ENCODE data around the gene IPO8.

Gene IPO8

DNA sequence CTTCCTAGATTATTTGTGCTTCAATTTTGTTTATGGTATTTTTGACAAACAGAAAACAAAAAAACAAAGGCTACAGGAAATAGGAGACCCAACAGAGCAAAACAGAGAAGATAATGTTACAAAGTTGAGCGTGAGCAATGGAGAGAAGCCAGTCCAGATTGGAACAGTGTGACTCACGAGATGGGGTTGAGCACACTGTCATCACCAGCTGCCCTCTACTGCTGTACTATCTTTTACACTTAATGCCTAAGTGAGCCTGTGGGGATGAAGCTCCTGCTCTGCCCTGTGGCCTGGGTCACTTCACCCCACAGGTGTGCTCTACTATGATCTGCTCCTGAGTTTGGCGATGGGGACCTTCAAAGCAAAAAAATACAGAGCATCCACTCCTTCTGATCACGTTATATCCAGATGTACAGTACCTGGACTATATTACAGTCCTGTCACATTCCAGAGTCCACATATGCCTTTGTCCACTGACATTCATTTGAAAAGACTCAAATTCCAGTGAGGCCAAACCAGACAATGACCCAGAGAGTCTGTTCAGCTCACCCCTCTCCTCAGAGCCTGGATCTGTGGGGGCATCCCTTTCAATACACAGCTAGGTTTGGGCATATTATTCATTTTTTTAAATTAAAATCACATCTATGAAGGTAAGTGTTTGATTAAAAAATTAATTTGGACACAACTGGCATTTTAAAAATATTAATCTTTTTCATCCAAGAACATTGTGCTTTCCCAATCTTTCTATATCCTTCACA, 4.4 kb downstream of the IPO8 start:
- no peak for TF ChIP-seq SUZ12 (IDR thresholded peaks at IDR 0.05)
- TF ChIP-seq TARDBP (IDR thresholded peaks at IDR 0.05): no peak
- TF ChIP-seq ELF4 (IDR thresholded peaks at IDR 0.05): no peak
- no peak for TF ChIP-seq CTBP1 (IDR thresholded peaks at IDR 0.05; ENCODE audit: borderline replicate concordance)
- CTCF ChIA-PET: no interaction called here
- peak; percentile 17 for DNase-seq (ENCODE audit: extremely low spot score)
- POLR2A ChIA-PET: no interaction called here

- ChIA-PET CTCF (no interaction called here), POLR2A (no interaction called here)
- no peak for TF ChIP-seq FOXA1 (IDR thresholded peaks at IDR 0.05)
- no peak for TF ChIP-seq LEF1 (IDR thresholded peaks at IDR 0.05; ENCODE audit: borderline replicate concordance)
- TF ChIP-seq TARDBP (IDR thresholded peaks at IDR 0.05): no peak
- TF ChIP-seq FOXM1 (IDR thresholded peaks at IDR 0.05; ENCODE audit: borderline replicate concordance): no peak
- no peak for TF ChIP-seq ZNF384 (IDR thresholded peaks at IDR 0.05)
- TF ChIP-seq SP1 (IDR thresholded peaks at IDR 0.05): no peak
- no peak for TF ChIP-seq ARNT (IDR thresholded peaks at IDR 0.05)
- no peak for TF ChIP-seq NFRKB (IDR thresholded peaks at IDR 0.05)
- TF ChIP-seq ELF4 (IDR thresholded peaks at IDR 0.05): no peak
- TF ChIP-seq FOXK2 (IDR thresholded peaks at IDR 0.05): no peak
- TF ChIP-seq HDGF (IDR thresholded peaks at IDR 0.05; ENCODE audit: borderline replicate concordance): no peak
- TF ChIP-seq, protein P1, sequence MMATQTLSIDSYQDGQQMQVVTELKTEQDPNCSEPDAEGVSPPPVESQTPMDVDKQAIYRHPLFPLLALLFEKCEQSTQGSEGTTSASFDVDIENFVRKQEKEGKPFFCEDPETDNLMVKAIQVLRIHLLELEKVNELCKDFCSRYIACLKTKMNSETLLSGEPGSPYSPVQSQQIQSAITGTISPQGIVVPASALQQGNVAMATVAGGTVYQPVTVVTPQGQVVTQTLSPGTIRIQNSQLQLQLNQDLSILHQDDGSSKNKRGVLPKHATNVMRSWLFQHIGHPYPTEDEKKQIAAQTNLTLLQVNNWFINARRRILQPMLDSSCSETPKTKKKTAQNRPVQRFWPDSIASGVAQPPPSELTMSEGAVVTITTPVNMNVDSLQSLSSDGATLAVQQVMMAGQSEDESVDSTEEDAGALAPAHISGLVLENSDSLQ (IDR thresholded peaks at IDR 0.05): no peak
- TF ChIP-seq BHLHE40 (IDR thresholded peaks at IDR 0.05; ENCODE audit: borderline replicate concordance): no peak
- no peak for TF ChIP-seq L3MBTL2 (conservative IDR thresholded peaks at IDR 0.05)
- no peak for TF ChIP-seq SUZ12 (IDR thresholded peaks at IDR 0.05)
- no peak for TF ChIP-seq CTBP1 (IDR thresholded peaks at IDR 0.05; ENCODE audit: borderline replicate concordance)
- DNase-seq (ENCODE audit: extremely low spot score): no peak
These were observed 8.2 kb downstream of the IPO8 start for GRCh38 chr12:30687265-30687986.

GRCh38 chr12:30679241-30679640, 16.4 kb downstream of the IPO8 start:
- ChIA-PET POLR2A (no interaction called here), CTCF (no interaction called here)
- no peak for DNase-seq (ENCODE audit: extremely low spot score)
- no peak for TF ChIP-seq FOXM1 (IDR thresholded peaks at IDR 0.05; ENCODE audit: borderline replicate concordance)
- no peak for TF ChIP-seq HDGF (IDR thresholded peaks at IDR 0.05; ENCODE audit: borderline replicate concordance)
- TF ChIP-seq ZNF384 (IDR thresholded peaks at IDR 0.05): no peak
- TF ChIP-seq SUZ12 (IDR thresholded peaks at IDR 0.05): no peak
- TF ChIP-seq ELF4 (IDR thresholded peaks at IDR 0.05): no peak
- no peak for TF ChIP-seq BHLHE40 (IDR thresholded peaks at IDR 0.05; ENCODE audit: borderline replicate concordance)
- TF ChIP-seq LEF1 (IDR thresholded peaks at IDR 0.05; ENCODE audit: borderline replicate concordance): no peak
- TF ChIP-seq SP1 (IDR thresholded peaks at IDR 0.05): no peak
- TF ChIP-seq L3MBTL2 (conservative IDR thresholded peaks at IDR 0.05): no peak
- TF ChIP-seq ARNT (IDR thresholded peaks at IDR 0.05): no peak
- TF ChIP-seq, protein P1 (IDR thresholded peaks at IDR 0.05): no peak
- TF ChIP-seq CTBP1 (IDR thresholded peaks at IDR 0.05; ENCODE audit: borderline replicate concordance): no peak
- no peak for TF ChIP-seq NFRKB (IDR thresholded peaks at IDR 0.05)
- no peak for TF ChIP-seq TARDBP (IDR thresholded peaks at IDR 0.05)
- TF ChIP-seq FOXA1 (IDR thresholded peaks at IDR 0.05): no peak
- TF ChIP-seq FOXK2 (IDR thresholded peaks at IDR 0.05): no peak

DNA sequence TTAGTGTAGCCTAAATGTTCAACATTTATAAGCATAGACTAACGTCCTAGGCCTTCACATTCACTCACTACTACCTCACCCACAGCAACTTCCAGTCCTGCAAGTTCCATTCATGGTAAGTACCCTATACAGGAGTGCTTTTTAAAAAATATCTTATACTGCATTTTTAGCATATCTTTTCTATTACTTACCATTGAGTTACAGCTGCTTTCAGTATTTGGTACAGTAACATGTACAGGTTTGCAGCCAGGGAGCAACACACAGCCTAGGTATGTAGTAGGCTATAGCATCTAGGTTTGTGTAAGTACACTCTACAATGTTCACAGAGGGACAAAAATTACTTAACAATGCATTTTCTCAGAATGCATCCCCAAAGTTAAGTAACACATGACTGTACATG, 17.4 kb downstream of the IPO8 start:
- POLR2A ChIA-PET: no interaction called here

GRCh38 chr12:30661210-30661609, 34.5 kb downstream of the IPO8 start:
- no peak for TF ChIP-seq ELF4 (IDR thresholded peaks at IDR 0.05)
- no peak for TF ChIP-seq FOXK2 (IDR thresholded peaks at IDR 0.05)
- no peak for TF ChIP-seq ZNF384 (IDR thresholded peaks at IDR 0.05)
- TF ChIP-seq L3MBTL2 (conservative IDR thresholded peaks at IDR 0.05): no peak
- TF ChIP-seq FOXM1 (IDR thresholded peaks at IDR 0.05; ENCODE audit: borderline replicate concordance): no peak
- no peak for TF ChIP-seq ARNT (IDR thresholded peaks at IDR 0.05)
- TF ChIP-seq FOXA1 (IDR thresholded peaks at IDR 0.05): no peak
- TF ChIP-seq SP1 (IDR thresholded peaks at IDR 0.05): no peak
- no peak for TF ChIP-seq HDGF (IDR thresholded peaks at IDR 0.05; ENCODE audit: borderline replicate concordance)
- TF ChIP-seq SUZ12 (IDR thresholded peaks at IDR 0.05): no peak
- TF ChIP-seq TARDBP (IDR thresholded peaks at IDR 0.05): no peak
- TF ChIP-seq LEF1 (IDR thresholded peaks at IDR 0.05; ENCODE audit: borderline replicate concordance): no peak
- TF ChIP-seq, protein P1 (IDR thresholded peaks at IDR 0.05): no peak
- no peak for TF ChIP-seq NFRKB (IDR thresholded peaks at IDR 0.05)
- TF ChIP-seq CTBP1 (IDR thresholded peaks at IDR 0.05; ENCODE audit: borderline replicate concordance): no peak
- no peak for TF ChIP-seq BHLHE40 (IDR thresholded peaks at IDR 0.05; ENCODE audit: borderline replicate concordance)
- no peak for DNase-seq (ENCODE audit: extremely low spot score)
- ChIA-PET POLR2A (no interaction called here), CTCF (interaction anchor here (0.7 kb wide), 1 partner anchor 626 kb away, joined by 4 read pairs; no protein-coding TSS in a partner anchor)

More for the DNA sequence above, 17.4 kb downstream of the IPO8 start:
- TF ChIP-seq TARDBP (IDR thresholded peaks at IDR 0.05) (no peak), L3MBTL2 (conservative IDR thresholded peaks at IDR 0.05) (no peak), BHLHE40 (IDR thresholded peaks at IDR 0.05; ENCODE audit: borderline replicate concordance) (no peak), ARNT (IDR thresholded peaks at IDR 0.05) (no peak), SP1 (IDR thresholded peaks at IDR 0.05) (no peak), NFRKB (IDR thresholded peaks at IDR 0.05) (no peak), FOXA1 (IDR thresholded peaks at IDR 0.05) (no peak), ELF4 (IDR thresholded peaks at IDR 0.05) (no peak), ZNF384 (IDR thresholded peaks at IDR 0.05) (no peak), FOXK2 (IDR thresholded peaks at IDR 0.05) (no peak), HDGF (IDR thresholded peaks at IDR 0.05; ENCODE audit: borderline replicate concordance) (no peak)
- CTCF ChIA-PET: no interaction called here
- DNase-seq (ENCODE audit: extremely low spot score): no peak
